Osteoblast (primary cell): ENCODE measurements around the gene CS. TPM values are rescaled to one million over a fixed set of nuclear protein-coding genes. Genes with fewer than 3 reads are reported as not detected.

Experiments used
- DNase-seq: peaks from one replicate; pipeline ENCODE4 v3.0.0; 2011; ENCODE audit warnings: low spot score, mixed read lengths; ENCODE audit not compliant: insufficient read length; ENCODE audit errors: missing footprints
- H2AFZ ChIP-seq: 2 replicates; pipeline ENCODE4 v1.6.0; 2011; ENCODE audit warnings: mild to moderate bottlenecking, low read length
- H3K27ac ChIP-seq: 2 replicates; pipeline ENCODE4 v1.5.1; 2011; ENCODE audit warnings: mild to moderate bottlenecking, low read depth, low read length, moderate library complexity
- H3K27me3 ChIP-seq: 2 replicates; pipeline ENCODE4 v1.6.0; 2012; ENCODE audit warnings: mild to moderate bottlenecking, control low read depth, inconsistent platforms, low read length, moderate library complexity; ENCODE audit not compliant: insufficient read depth
- H3K36me3 ChIP-seq: 2 replicates; pipeline ENCODE4 v1.5.1; 2011; ENCODE audit warnings: mild to moderate bottlenecking, low read length, control low read depth, moderate library complexity; ENCODE audit not compliant: insufficient read depth
- H3K4me1 ChIP-seq: 2 replicates; pipeline ENCODE4 v1.5.1; 2011; ENCODE audit warnings: mild to moderate bottlenecking, low read length, control low read depth, moderate library complexity; ENCODE audit not compliant: insufficient read depth
- H3K4me2 ChIP-seq: 2 replicates; pipeline ENCODE4 v1.6.0; 2011; ENCODE audit warnings: mild to moderate bottlenecking, low read length; ENCODE audit not compliant: insufficient read depth
- H3K4me3 ChIP-seq: fragments of 200-600 bp; sonication (generic); 3 replicates; pipeline ENCODE4 v1.5.1; 2012; ENCODE audit warnings: mild to moderate bottlenecking, low read length, inconsistent platforms; ENCODE audit not compliant: insufficient read depth
- H3K79me2 ChIP-seq: 2 replicates; pipeline ENCODE4 v1.6.0; 2012; ENCODE audit warnings: mild to moderate bottlenecking, low read length, control low read depth, inconsistent platforms; ENCODE audit not compliant: insufficient read depth
- H3K9me3 ChIP-seq: 2 replicates; pipeline ENCODE4 v1.5.1; 2011; ENCODE audit warnings: low read depth, low read length, control low read depth
- H4K20me1 ChIP-seq: 2 replicates; pipeline ENCODE4 v1.6.0; 2012; ENCODE audit warnings: mild to moderate bottlenecking, low read length, control low read depth; ENCODE audit not compliant: insufficient read depth
- CTCF ChIP-seq: IDR thresholded peaks from 2 replicates; pipeline ENCODE4 v1.5.1; 2011; ENCODE audit warnings: mild to moderate bottlenecking, low read depth, low read length, moderate library complexity; ENCODE audit errors: extremely low read depth
- total RNA-seq: library from RNA; depleted of rRNA; stranded (reverse); fragments of >200 nt; gene quantifications from 2 replicates; pipeline ENCODE4 v1.2.3, GENCODE V29; 2012

CS gene
- total RNA-seq, 1 donor: 106 TPM

GRCh38 chr12:56237552-56237951 is 62.6 kb downstream of the CS start:
- peaks cover 27% of the 10 kb centered on the region for H4K20me1 ChIP-seq
- H2AFZ ChIP-seq: no peak overlapping the region
- H3K9me3 ChIP-seq: no peaks in the 10 kb centered on the region
- no peaks in the 10 kb centered on the region for H3K4me1 ChIP-seq
- no peak for TF ChIP-seq CTCF
- H3K79me2 ChIP-seq: no peaks in the 10 kb centered on the region
- no peak overlapping the region for H3K27ac ChIP-seq
- H3K4me3 ChIP-seq: no peak overlapping the region
- DNase-seq: peak; percentile 66
- H3K27me3 ChIP-seq: no peaks in the 10 kb centered on the region
- no peak overlapping the region for H3K4me2 ChIP-seq
- peaks cover 38% of the 10 kb centered on the region for H3K36me3 ChIP-seq

GRCh38 chr12:56236985-56237384 is 63.1 kb downstream of the CS start:
- no peak for TF ChIP-seq CTCF
- Histone ChIP-seq H3K4me3 (no peak overlapping the region), H3K27me3 (no peaks in the 10 kb centered on the region), H3K9me3 (no peaks in the 10 kb centered on the region), H3K4me2 (no peak overlapping the region), H3K27ac (no peak overlapping the region), H4K20me1 (peaks cover 23% of the 10 kb centered on the region), H3K79me2 (no peaks in the 10 kb centered on the region), H3K36me3 (peaks cover 33% of the 10 kb centered on the region), H2AFZ (no peak overlapping the region), H3K4me1 (no peaks in the 10 kb centered on the region)
- peak; percentile 86 for DNase-seq

GRCh38 chr12:56236091-56236490 is 64.0 kb downstream of the CS start:
- Histone ChIP-seq H3K36me3 (peaks cover 24% of the 10 kb centered on the region), H3K79me2 (no peaks in the 10 kb centered on the region), H3K27me3 (no peaks in the 10 kb centered on the region), H3K27ac (no peak overlapping the region), H3K4me3 (no peak overlapping the region), H3K4me1 (no peaks in the 10 kb centered on the region), H3K4me2 (no peak overlapping the region), H4K20me1 (peaks cover 14% of the 10 kb centered on the region), H3K9me3 (no peaks in the 10 kb centered on the region), H2AFZ (no peak overlapping the region)
- TF ChIP-seq CTCF: no peak
- DNase-seq: peak; percentile 53

- Histone ChIP-seq H3K9me3 (no peaks in the 10 kb centered on the region), H2AFZ (no peak overlapping the region), H3K27me3 (no peaks in the 10 kb centered on the region), H3K79me2 (no peaks in the 10 kb centered on the region), H3K27ac (no peak overlapping the region), H3K36me3 (peaks cover 16% of the 10 kb centered on the region), H3K4me1 (no peaks in the 10 kb centered on the region), H3K4me3 (no peak overlapping the region), H3K4me2 (no peak overlapping the region), H4K20me1 (peaks cover 14% of the 10 kb centered on the region)
- TF ChIP-seq CTCF: no peak
- DNase-seq: peak; percentile 57
These were observed 65.2 kb downstream of the CS start for GRCh38 chr12:56234746-56235436.
